Measurements from ENCODE around the gene TSKU.

Gene TSKU

GRCh38 chr11:76830639-76831327, 47.6 kb downstream of the TSKU start:
- no peak for DNase-seq

GRCh38 chr11:76831686-76832310, 48.6 kb downstream of the TSKU start:
- DNase-seq = no peak

DNA sequence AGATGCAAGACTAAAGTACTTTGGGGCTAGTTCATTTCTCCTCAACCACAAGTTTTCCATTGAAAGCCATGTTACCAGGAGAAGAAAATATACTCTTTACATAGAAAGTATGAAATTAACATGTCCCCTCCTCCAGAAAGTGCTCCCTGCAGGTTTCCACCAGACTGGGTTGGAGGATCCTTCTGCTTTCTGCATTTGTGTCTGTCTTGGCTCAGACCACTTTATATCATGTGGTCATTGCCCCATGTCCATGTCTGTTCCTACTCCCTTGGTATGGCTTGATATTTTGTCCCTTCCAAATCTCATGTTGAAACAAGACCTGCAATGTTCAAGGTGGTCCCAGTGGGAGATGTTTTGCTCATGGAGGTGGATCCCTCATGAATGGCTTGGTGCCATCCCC, 49.2 kb downstream of the TSKU start:
- DNase-seq = no peak

- no peak for DNase-seq
Measured at GRCh38 chr11:76834151-76834550, 51.0 kb downstream of the TSKU start.

GRCh38 chr11:76835036-76835435, 51.9 kb downstream of the TSKU start:
- DNase-seq = no peak

GRCh38 chr11:76835928-76836612, 52.9 kb downstream of the TSKU start:
- DNase-seq = no peak

- no peak for DNase-seq
Measured at GRCh38 chr11:76836613-76837291, 53.6 kb downstream of the TSKU start.

DNA sequence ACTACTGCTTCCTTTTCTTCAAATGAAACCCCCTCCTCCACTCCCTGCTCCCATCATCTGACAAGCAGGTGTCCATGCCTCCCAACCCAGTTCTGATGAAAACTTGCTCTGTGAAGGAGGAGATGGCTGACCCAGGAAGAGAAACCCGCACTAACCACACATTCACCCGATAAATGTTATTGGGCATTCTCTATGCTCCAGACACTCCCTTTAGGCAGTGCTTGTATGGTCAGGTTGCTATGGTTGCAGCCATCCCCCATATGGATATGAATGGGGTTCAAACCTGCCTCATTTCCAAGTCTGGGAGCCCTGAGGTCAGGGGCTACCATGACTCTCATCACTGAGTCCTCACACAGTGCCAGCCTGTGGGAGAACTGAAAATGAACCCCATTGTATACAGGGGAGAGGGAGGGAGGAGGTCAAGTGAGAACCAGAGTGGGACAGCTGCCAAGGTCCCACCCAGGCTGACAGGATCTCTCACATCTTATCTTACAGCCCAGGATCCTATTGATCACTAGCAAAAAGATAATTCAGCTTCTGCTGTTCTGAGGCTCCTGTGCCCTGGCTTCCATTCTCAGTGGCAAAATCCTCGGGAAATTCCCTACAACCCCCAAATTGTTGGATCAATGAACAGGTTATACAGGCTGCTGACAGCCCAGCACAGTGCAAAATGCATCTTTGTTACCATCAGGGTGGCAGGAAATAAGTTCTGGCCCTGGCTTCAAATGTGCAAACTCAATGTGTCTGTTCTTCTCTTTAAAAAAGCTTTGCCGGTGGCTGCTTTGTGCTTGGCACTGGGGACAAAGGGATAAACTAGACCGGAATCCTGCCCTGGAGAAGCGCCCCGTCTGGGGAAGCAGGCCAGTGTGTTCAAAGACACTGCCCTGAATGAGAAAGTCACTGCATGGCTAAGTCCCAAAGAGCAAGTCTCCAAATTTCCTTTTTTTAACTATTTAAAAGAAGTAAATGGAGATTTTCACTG, 54.8 kb downstream of the TSKU start:
- no peak for DNase-seq

- DNase-seq = no peak
Measured at GRCh38 chr11:76838678-76839068, 55.5 kb downstream of the TSKU start.

GRCh38 chr11:76839311-76839710, 56.2 kb downstream of the TSKU start:
- DNase-seq = no peak

DNA sequence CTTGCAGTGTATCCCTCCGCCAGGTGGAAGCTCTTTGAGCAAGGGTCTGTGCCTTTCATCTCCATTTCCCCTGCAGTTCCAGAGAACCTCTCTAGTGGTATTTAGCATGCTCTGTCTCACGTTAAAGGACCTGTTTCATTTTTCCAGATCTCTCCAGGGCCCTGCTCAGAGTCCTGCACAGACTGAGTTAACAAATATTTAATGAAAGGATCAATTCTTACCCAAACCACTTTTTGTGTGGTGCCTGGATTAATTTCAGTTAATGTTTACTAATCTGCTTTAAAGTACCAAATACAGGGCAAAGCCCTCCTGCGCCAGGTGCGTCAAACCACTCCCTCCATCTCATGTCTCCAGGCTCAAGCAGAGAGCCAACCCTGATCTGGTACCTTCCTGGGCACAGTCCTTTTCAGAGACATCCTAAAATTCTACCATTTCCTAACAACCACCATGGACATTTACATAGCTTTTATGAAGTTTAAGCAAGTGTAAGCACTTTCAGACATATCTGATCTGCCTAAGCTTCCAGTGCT, 58.8 kb downstream of the TSKU start:
- DNase-seq = no peak

- no peak for DNase-seq
Measured at GRCh38 chr11:76843907-76844306, 60.8 kb downstream of the TSKU start.

DNA sequence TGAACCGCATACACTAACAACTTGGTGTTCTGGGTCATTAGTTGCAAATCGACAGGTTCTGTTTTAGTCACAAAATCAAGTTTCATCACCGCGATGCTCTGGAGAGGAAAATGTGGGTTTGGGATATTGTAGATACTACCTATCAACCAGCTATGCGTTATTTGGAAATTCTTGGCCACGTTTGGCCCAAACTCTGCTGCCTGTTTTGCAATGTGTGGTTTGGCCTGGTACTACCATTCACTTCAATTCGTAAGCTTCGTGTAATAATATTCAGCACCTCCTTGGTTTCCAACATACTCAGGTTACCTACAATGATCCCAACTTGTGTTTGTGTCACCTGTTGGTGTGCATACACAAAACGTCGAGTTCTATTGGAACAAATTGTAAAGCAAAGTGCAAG, 61.4 kb downstream of the TSKU start:
- DNase-seq = no peak

GRCh38 chr11:76845069-76845468, 61.9 kb downstream of the TSKU start:
- no peak for DNase-seq

DNA sequence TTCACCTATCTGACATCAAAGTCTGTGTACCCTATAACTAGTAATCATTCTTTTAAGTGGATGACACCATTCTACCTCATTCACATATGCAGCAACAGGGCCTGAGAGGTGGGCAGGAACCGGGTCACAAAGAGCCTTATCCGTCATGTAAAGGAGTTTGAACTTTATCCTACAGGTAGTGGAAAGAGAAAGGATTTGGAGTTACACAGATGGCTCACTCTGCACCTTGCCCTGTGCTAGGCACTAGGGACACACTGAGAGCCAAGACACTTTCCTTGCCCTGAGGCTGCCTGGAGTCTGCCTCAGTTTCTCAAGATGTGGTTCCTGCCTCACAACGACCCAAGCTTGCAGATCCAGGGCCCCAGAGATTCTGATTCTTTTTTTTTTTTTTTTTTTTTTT, 63.3 kb downstream of the TSKU start:
- DNase-seq = no peak
